Measurements from ENCODE around the gene SLC27A2. TPM values are rescaled to one million over a fixed set of nuclear protein-coding genes. Genes with fewer than 3 reads are reported as not detected.

SLC27A2 gene
- total RNA-seq, 2 donors from 2014 or later: 2.2 TPM; not detected in 1

DNA sequence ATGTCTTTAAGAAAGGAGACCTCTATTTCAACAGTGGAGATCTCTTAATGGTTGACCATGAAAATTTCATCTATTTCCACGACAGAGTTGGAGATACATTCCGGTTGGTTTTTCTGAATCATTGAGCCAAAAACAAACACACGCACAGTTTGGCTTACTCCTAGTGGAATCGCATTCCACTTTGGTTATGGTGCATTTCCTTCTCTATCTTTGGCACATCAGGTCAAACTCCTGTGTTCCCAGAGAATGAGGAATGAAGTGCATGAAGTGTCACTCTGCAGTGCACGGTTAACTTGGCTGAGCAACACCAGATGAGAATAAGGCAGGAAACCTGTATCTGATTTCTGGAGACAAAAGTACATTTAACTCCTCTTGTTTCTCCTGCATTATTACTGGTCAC is 45.1 kb downstream of the SLC27A2 start:
- Histone ChIP-seq H3K4me3 (no peak overlapping the region), H3K9me3 (no peaks in the 10 kb centered on the region), H3K36me3 (no peaks in the 10 kb centered on the region), H3K27ac (no peak overlapping the region), H3K4me1 (ENCODE audit: control insufficient read depth in 1 of 2, low read depth in 2 of 2) (no peaks in the 10 kb centered on the region), H3K27me3 (replicated peaks; ENCODE audit: insufficient read depth) (no peaks in the 10 kb centered on the region)
- DNase-seq (ENCODE audit: low spot score) (no peak), ATAC-seq (ENCODE audit: insufficient number of reproducible peaks, low FRiP score, low read depth) (no peak)
- TF ChIP-seq CTCF (IDR thresholded peaks at IDR 0.05): no peak

DNA sequence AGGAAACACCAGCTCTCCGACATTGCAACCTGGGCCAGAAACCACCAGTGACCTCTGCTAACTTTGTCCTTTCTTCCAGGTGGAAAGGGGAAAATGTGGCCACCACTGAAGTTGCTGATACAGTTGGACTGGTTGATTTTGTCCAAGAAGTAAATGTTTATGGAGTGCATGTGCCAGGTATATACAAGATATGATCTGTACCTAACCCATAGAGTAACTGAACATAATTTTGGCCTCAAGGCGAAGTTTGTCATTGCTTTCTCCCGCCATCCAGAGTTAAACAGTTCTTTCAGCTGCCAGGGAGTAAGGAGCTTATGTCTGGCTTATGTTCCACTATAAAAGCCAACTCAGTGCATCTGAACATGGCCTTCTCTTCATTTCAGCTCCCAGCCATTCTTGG is 46.9 kb downstream of the SLC27A2 start:
- no peak for TF ChIP-seq CTCF (IDR thresholded peaks at IDR 0.05)
- H3K27me3 ChIP-seq (replicated peaks; ENCODE audit: insufficient read depth): no peaks in the 10 kb centered on the region
- DNase-seq (ENCODE audit: low spot score) (no peak), ATAC-seq (ENCODE audit: insufficient number of reproducible peaks, low FRiP score, low read depth) (no peak)
- no peaks in the 10 kb centered on the region for H3K4me1 ChIP-seq (ENCODE audit: control insufficient read depth in 1 of 2, low read depth in 2 of 2)
- H3K27ac ChIP-seq: no peak overlapping the region
- H3K36me3 ChIP-seq: no peaks in the 10 kb centered on the region
- H3K4me3 ChIP-seq: no peak overlapping the region
- H3K9me3 ChIP-seq: no peaks in the 10 kb centered on the region

- H3K27ac ChIP-seq: no peak overlapping the region
- ATAC-seq (ENCODE audit: insufficient number of reproducible peaks, low FRiP score, low read depth): no peak
- no peaks in the 10 kb centered on the region for H3K4me1 ChIP-seq (ENCODE audit: control insufficient read depth in 1 of 2, low read depth in 2 of 2)
- H3K4me3 ChIP-seq: no peak overlapping the region
- no peaks in the 10 kb centered on the region for H3K27me3 ChIP-seq (replicated peaks; ENCODE audit: insufficient read depth)
- DNase-seq (ENCODE audit: low spot score): no peak
- H3K36me3 ChIP-seq: no peaks in the 10 kb centered on the region
- H3K9me3 ChIP-seq: no peaks in the 10 kb centered on the region
- no peak for TF ChIP-seq CTCF (IDR thresholded peaks at IDR 0.05)
Observed at GRCh38 chr15:50229336-50229735, 47.3 kb downstream of the SLC27A2 start.

DNA sequence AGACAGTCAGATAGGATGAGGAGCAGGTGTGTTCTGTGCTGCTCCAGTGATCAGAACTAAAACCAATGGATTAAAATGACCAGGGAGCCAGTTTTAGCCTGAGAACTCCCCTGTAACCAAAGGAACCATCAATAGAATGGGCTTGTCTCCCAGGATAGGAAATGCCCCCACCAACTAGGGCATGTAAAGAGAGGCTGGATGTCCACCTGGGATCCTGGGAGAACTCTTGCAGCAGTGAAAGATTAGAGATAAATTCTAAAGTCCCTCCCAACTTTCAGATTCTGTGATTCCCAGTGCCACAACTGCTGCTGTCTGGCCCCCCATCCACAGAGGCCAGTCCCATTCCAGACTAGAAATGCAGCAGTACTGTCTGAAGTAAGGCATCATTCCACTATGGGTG is 49.8 kb downstream of the SLC27A2 start:
- TF ChIP-seq CTCF (IDR thresholded peaks at IDR 0.05): no peak
- DNase-seq (ENCODE audit: low spot score): no peak
- H3K27ac ChIP-seq: no peak overlapping the region

DNA sequence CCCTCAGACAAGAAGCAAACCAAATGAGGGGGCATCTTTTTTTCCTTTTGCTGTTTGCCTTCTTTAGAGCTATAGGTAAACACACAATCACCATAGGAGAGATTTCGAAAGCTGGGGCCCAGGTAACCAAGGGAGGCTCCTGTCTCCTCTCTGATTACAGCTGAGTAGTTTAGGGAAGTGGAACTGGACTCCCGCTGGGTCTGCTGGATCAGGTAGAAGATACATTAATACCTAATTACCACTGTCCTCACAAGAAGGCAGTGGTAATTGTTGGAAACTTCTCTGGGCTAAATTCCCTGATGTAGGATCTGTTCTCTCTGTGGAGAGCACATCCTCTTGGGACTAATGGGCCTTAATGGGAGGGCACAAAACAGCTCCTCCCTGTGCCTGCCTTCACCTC is 50.8 kb downstream of the SLC27A2 start:
- Histone ChIP-seq H3K27me3 (replicated peaks; ENCODE audit: insufficient read depth) (no peaks in the 10 kb centered on the region), H3K9me3 (no peaks in the 10 kb centered on the region), H3K4me1 (ENCODE audit: control insufficient read depth in 1 of 2, low read depth in 2 of 2) (no peaks in the 10 kb centered on the region), H3K4me3 (no peak overlapping the region), H3K36me3 (no peaks in the 10 kb centered on the region), H3K27ac (no peak overlapping the region)
- DNase-seq (ENCODE audit: low spot score): no peak
- TF ChIP-seq CTCF (IDR thresholded peaks at IDR 0.05): no peak
- no peak for ATAC-seq (ENCODE audit: insufficient number of reproducible peaks, low FRiP score, low read depth)

More for the DNA sequence above, 49.8 kb downstream of the SLC27A2 start:
- Histone ChIP-seq H3K27me3 (replicated peaks; ENCODE audit: insufficient read depth) (no peaks in the 10 kb centered on the region), H3K36me3 (no peaks in the 10 kb centered on the region), H3K4me3 (no peak overlapping the region), H3K4me1 (ENCODE audit: control insufficient read depth in 1 of 2, low read depth in 2 of 2) (no peaks in the 10 kb centered on the region), H3K9me3 (no peaks in the 10 kb centered on the region)
- ATAC-seq (ENCODE audit: insufficient number of reproducible peaks, low FRiP score, low read depth): no peak
